ENCODE measurements around the gene SLC25A21.

- TF ChIP-seq TAF1 (IDR thresholded peaks at IDR 0.05; ENCODE audit: low read depth), result no peak
- TF ChIP-seq RAD21 (IDR thresholded peaks at IDR 0.05; ENCODE audit: low read depth), result no peak
- TF ChIP-seq TCF12 (IDR thresholded peaks at IDR 0.05; ENCODE audit: low read depth), result no peak
- no peak for TF ChIP-seq REST (IDR thresholded peaks at IDR 0.05; ENCODE audit: low read depth)
- no peak for TF ChIP-seq TEAD4 (IDR thresholded peaks at IDR 0.05)
- TF ChIP-seq CREB1 (IDR thresholded peaks at IDR 0.05; ENCODE audit: low read depth), result no peak
- no peak for TF ChIP-seq ZBTB7A (IDR thresholded peaks at IDR 0.05; ENCODE audit: low read depth)
- TF ChIP-seq CEBPB (IDR thresholded peaks at IDR 0.05), result no peak
- TF ChIP-seq EP300 (IDR thresholded peaks at IDR 0.05; ENCODE audit: borderline replicate concordance), result no peak
- TF ChIP-seq EGR1 (IDR thresholded peaks at IDR 0.05), result no peak
These were observed 120.7 kb downstream of the SLC25A21 start for GRCh38 chr14:37051680-37052079.
